Prostate gland (tissue), 2 donors: ENCODE results near the gene TAAR2.

Source experiments
- CTCF ChIP-seq, 4 experiments: fragments of 200-600 bp in 2 of 4; fragments of 450-650 bp in 2 of 4; sonication (generic) in 2 of 4; IDR thresholded peaks; 1 replicate in 3 of 4; 2 replicates in 1 of 4; pipeline ENCODE4 v1.5.1; 2016 to 2019; ENCODE audit warnings: antibody characterized with exemption in 4 of 4, mild to moderate bottlenecking in 2 of 4, moderate library complexity in 2 of 4
- POLR2A ChIP-seq: fragments of 450-650 bp; IDR thresholded peaks from one replicate; pipeline ENCODE4 v1.6.1; 2016; ENCODE audit warnings: antibody characterized with exemption, mild to moderate bottlenecking
- POLR2AphosphoS5 ChIP-seq: sonication (generic); formaldehyde crosslinking; IDR thresholded peaks from one replicate; pipeline ENCODE4 v1.6.1; 2017; ENCODE audit warnings: antibody characterized with exemption

DNA sequence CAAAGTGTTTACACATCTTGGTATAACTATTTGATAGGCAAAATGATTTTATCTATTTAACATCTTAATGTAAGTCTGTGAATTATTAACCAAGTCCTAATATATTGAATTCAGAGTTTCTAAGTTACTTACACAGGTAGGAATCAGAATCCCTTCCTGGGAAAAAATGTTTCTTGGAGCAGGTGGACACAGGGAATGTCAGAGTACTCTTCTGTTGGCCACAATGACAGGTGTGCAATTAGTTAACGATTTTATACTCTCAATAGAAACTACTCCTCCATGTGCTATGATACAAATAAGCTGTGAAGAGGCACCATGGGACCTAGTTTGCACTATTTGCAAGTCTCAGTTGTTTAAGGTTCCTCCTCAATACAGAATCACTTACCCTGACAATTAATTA, 33.7 kb downstream of the TAAR2 start:
- no peak for TF ChIP-seq CTCF (IDR thresholded peaks at IDR 0.05)
- no peak for TF ChIP-seq POLR2AphosphoS5
- no peak for TF ChIP-seq POLR2A
